HS-27A (cell line): ENCODE data around the gene ATP11A.

Source experiments
- DNase-seq: peaks from one replicate; pipeline ENCODE4 v3.0.0-alpha.2; 2012; ENCODE audit warnings: low read depth, missing footprints

ATP11A gene

DNA sequence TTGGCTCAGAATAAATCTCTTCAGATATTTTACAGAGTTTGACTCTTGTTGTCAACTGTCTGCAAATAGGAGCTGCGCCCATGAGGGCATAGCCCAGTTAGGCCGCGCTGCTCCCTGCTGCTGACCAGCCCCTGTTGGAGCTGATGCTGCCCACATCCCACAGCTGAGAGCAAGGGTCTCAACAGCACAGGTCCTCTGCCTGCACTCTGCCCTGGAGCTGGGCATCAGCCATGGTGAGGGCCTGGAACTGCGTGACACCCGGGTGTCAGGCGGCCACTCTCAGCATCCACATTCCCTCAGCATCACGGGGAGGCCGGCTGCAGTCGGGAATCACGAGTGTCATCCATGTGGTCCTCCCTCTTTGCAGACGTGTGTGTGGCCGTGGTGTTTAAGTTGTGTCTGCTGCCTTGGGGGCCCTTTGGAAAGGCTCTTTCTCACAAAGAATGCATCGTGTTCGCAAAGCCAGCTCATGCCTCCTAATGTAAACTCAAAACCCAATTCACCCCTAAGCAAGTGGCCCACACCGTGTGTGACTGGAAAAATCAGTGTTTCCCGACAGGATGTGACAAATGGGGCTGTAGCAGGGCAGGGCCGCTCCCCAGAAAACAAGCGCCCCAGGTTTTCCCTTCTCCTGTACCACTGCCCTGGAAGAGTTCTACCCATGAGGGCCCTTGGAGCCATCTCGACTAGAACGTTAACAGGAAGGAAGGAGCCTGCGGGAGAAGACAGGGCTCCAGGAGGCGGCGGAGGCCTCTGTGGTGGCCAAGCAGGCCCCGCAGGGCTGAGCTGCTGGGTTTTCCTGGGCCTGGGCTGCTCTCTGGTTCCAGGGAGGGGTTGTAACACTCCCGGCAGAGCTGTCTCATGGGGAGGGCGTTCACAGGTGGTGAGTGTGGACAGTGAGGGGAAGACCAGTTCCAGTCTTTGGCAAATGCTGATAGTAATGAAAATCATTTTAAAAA is 20.3 kb downstream of the ATP11A start:
- DNase-seq, result no peak

DNA sequence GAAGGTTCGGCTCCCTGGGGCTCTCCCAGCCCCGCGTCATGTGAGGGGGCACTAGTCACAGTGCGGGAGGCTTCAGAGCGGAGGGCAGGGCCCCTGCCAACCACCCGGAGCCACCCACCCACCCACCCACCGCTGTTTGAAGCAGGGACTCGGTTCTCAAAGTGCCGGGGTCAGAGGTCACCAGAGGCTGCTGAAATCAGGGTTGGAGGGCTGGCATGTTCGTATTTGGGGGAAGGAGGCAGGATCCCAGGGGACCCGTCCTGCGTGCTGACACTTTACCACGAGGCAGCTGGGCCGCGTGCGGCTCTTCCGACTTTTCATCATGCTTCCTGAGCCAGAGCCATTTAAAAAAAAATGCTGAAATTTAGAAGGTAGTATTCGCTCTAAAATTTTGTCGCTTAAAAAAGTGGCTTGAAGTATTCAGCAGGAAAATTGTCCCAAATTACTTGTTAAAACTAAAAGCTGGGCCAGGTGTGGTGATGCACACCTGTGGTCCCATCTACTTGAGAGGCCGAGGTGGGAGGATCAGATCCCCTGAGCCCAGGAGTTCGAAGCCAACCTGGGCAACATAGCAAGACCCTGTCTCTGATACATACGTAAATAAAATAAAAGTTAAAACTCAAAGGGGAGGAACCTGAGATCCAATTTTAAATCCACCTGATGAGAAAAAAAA is 21.2 kb downstream of the ATP11A start:
- DNase-seq, result no peak

DNA sequence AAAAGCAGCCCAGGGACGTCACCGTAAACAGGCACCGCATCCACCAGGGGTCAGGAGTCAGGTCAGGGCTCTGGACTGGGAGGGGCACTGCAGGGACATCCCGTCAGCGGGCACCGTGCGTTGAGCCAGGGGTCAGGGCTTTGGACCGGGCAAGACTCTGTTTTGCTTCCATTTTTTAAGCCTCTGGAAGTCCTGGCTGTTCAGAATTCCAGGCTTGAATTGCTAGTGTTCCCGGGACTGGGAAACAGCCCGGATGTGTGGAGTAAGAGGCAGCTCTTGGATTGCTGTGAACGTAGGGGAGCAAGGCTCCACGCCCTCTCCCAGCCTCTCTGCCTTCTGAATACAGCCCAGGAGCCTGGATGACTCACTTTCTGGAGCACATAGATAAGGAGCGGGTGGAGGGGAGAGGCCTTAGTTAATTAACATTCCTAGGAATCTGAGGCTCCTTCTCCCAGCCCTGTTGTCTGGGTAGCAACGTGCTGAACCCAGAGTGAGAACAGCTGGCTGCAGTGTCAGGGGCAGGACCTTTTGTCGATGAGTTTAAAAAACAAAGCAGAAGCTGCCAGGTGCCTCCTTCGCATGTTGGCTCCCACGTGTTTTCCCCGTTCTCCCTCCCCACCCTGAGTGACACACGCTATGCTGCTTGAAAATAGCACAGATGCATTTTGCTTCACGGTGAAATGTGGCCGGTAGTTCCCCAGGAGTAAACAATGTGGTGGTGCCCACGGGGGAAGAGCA is 21.9 kb downstream of the ATP11A start:
- peak; percentile 51 for DNase-seq

DNA sequence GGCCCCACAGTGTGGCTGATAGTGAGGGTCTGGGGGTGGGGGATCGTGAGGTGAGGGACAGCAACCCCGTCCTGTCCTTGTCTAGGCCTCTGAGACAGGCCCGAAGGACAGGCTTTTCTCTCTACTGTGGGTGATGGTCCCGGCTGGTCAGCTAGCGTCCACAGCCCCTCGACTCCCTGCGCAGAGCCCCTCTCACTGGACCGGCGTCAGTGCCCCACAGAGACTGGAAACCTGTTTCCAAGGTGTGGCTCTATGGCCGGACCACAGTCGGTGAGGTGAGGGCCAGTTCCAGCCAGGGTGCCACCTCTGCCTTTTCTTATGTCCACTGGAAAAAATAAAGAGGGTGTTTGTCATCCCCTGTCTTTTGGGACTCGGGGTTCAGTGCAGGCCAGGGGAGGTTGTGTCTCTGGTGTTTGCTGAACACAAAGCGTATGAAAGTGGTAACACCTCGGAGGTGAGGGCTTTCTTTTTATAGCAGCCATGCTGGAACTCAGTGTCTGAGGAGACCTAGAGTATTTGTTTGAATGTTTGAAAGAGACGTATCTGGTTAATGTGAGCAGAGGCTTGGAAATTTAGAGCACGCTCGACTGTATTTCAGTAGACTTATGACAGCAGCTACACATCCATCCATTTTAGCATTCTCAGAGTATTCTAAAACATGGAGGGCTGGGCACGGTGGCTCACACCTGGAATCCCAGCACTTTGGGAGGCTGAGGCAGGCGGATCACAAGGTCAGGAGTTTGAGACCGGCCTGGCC is 22.8 kb downstream of the ATP11A start:
- DNase-seq, result no peak

DNA sequence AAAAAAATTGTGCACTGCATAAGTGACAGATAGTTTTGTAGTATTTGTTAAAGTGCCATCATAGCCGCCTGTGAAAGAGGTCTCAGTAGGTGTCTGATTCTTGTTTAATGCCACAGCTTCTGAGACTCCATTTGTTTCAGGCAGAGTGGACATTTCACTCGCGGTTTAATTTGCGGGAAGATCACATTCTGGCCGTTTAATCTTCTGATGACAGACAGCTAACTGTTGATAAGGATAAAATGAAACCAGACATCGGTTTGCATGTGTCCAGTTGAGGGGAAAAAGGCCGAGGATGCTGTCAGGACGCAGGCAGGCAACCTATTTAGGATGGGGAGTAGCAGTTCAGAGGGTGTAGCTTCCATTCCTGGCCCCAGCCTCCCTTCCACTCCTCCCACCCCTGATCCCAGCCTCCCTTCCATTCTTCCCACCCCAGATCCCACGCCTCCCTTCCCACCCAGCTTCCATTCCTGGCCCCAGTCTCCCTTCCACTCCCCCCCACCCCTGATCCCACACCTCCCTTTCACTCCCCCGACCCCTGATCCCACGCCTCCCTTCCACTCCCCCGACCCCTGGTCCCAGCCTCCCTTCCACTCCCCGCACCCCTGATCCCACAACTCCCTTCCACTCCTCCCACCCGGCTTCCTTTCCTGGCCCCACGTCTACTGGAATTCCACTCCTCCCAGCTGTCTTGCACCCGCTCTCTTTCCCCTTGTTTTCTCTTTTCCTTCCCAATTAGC is 23.8 kb downstream of the ATP11A start:
- no peak for DNase-seq

DNA sequence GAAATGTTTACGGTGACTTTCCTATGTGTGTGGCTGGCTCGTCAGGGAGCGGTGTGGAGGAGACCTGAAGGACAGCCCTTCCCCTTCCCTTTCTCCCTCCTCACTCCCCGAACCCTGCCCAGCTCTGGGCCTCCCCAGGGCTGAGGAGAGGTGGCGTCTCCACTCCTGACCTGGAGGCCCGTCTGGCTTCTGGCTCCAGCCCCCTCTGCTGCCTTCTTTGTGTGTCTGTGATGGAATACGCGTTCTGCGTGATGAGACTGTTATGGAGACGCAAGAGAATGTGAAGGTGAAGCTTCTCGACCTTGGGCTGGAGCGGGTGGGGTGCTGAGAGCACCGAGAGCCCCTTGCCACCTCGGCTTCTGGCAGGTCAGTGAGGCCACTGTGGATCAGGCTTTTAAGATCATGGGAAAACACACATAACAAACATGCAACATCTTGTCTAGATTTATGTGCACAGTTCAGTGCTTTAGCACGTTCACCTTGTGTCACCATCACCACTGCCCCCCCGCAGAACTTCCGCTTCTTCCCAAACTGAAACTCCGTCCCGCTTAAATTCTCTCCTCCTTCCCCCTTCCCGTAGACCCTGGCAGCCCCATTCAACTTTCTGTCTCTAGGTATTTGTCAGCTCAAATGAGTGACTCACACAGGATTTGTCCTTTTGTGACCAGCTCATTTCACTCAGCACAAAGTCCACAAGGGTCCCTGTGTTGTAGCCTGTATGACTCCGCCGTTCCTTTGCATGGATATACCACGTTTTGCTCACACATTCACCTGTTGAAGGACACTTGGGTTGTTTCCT is 24.7 kb downstream of the ATP11A start:
- no peak for DNase-seq

DNA sequence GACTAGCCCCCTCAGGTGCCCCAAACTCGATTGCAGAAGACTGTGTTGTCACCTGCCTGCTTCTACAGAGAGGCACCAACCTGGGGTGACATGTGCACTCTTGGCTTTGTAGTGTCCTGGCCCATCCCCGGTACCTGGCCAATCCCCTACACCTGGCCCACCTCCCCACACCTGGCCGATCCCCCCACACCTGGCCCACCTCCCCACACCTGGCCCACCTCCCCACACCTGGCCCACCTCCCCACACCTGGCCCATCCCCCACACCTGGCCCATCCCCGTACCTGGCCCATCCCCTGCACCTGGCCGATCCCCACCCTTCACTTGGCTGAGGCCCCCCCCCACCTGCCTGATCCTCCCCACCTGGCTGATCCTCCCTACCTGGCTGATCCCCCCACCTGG is 25.4 kb downstream of the ATP11A start:
- DNase-seq, result no peak

DNA sequence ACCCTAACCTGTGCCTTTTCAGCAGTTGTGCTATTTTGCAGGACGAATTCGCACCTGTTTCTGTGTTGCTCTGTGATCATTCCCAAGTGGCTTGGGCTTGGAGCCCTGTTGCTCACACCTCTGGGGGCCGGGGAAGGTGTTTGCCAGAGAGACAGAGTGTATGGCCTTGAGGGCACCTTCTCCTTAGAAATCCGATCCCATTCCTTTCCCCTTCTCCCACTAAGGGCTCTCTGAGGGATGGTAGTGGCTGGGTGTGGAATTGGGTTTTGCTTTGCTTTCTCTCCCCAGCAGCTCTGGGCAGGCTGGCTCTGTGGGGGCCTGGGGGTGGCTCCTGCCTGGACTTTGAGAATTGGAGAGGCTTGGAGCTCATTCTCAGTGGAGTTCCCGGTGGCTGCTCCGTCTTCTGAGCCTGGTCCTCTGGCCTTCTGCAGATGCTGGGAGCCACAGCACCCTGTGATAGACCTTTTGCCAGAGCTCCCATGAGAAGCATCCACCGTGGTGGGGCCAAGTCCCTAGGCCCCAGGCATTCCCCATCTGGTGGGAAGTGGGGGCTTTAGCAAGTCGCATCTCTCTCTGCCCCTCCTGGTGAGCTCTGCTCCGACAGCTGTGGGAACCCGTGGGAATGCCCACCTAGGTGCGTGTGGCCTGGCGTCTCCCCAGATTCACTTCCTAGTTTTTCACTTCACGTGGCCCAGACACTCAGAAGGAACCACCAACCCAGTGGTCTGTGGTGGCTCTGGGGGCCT is 26.1 kb downstream of the ATP11A start:
- no peak for DNase-seq

DNA sequence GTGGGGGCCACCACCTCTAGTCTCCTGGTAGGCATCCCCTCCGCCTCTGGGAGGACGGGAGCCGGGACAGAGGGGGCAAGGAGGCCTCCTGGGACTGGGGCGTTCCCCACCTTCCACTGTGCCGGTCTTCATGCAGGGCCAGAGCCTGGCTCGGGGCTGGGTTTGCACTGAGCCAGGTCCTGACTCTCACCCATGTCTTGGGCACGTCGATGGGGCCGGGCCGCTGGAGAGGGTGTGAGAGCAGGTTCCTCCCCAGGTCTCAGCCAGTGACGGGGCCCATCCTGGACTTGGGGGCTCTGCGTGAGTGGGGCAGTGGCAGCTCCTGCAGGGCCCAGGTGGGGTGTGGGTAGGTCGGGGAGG is 26.6 kb downstream of the ATP11A start:
- no peak for DNase-seq

DNA sequence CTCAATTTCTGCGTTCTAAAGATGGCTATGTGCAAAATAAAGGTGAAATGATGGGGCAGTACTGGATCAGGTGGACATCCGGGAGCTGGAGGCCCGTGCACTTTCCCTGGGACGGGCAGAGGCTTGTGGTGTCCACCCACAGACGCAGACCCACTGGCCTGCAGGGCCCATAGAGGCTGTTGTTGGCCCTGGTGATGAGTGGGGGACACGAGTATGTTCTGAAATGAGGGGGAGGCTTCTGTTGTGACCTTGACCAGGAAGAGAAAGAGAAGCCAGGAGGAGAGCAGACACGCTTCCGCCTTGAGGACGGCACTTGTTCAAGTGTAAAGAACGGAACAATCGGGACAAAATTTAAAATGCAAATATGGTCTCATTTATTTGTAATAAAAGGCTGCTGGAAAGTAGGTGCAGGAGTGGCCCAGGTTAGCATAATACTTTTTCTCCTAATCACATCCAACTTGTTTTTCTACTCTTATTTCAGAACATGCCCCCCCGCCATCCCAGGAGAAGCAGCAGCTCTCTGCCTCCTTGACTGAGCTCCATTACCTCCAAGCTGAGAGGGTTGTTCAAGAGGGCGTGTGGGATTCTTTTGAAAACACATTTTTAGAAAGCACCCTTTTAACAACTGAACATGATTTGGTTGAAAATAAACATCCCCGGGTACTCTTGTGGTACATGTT is 27.1 kb downstream of the ATP11A start:
- DNase-seq, result no peak

DNA sequence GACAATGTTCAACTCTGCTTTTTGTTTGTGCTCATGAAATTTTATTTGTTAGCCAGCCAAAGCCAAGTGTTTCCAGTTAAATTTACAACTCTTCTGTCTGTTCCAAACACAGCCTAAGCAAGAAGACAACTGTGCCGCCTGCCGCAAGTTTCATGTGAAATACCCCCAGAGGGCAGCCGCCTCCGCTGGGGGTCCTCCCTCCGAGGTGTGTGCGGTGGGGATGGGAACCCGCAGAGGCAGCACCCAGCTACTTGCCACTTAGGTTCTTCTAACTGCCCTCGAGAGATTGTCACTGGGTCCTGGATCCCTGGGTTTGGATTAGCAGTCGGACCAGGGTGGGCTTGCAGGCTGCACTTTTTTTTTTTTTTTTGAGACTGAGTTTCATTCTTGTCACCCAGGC is 28.5 kb downstream of the ATP11A start:
- DNase-seq, result no peak

DNA sequence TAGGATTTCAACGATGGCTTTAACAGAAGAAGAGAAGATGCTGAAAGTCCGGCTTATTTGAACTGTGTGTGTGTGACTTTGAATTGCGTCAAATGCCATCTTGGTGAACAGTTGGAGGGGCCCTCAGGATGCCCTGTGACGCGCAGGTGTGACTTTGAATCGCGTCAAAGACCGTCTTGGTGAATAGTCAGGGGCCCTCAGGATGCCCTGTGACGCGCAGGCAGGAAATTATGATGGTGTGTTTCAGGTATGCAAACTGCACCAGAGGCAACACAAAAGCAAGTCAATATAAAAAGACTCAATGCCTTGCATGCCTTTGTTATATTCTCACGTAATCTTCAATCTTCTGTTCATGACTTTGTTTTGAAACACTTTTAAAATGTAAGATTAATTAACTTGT is 29.2 kb downstream of the ATP11A start:
- DNase-seq, result no peak

DNA sequence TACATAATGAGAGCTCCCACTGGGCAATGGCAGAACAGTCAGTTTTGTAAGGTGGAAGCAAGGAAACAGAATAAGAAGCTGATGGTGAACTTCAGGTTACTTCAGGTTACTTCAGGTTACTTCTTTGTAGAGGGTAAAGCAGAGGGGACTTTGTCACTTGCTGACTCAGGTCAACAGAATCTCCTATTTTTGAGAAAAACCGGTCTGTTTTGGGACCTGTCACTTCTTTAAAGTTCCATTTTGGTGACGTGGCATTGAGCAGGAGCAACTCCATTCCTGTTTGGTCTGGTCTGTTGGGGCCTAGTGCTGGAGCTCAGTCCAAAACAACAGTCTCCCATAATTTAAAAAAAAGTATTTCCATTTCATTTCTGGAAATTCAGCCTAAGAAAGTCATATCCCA is 29.7 kb downstream of the ATP11A start:
- no peak for DNase-seq

DNA sequence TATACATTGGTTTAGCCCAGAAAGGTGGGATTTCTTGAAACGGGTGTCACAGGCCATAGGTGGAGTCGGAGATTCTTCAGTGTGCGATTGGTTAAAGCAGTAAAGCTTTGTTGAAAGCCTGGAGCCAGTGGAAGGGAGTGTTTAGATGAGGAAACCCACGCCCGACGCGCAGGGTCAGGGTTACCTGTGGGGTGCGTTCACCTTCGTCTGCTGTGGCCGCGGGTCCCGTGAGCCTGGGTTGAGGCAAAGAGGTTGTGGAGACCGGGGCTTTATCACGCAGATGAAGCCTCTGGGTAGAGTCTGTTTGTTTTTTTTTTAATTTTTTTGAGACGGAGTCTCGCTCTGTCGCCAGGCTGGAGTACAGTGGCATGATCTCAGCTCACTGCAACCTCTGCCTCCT is 30.4 kb downstream of the ATP11A start:
- no peak for DNase-seq

DNA sequence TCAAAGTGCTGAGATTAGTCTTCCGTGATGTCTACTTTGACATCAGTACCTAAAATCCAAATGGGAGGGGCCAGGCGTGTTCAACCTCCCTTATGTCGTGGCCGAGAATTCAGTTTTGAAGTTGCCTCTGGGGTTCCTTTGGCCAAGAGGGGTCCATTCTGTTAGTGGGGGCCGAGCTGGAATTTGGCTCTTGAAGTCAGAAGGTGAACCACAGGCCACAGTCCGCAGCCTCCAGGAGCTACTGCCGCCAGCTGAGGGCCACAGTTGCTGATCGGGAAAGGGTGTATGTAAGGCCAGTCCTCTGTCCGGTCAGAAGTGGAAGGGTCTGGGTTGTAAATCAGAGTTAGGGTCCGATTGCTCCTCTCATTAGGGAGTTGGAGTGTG is 31.0 kb downstream of the ATP11A start:
- DNase-seq, result no peak

DNA sequence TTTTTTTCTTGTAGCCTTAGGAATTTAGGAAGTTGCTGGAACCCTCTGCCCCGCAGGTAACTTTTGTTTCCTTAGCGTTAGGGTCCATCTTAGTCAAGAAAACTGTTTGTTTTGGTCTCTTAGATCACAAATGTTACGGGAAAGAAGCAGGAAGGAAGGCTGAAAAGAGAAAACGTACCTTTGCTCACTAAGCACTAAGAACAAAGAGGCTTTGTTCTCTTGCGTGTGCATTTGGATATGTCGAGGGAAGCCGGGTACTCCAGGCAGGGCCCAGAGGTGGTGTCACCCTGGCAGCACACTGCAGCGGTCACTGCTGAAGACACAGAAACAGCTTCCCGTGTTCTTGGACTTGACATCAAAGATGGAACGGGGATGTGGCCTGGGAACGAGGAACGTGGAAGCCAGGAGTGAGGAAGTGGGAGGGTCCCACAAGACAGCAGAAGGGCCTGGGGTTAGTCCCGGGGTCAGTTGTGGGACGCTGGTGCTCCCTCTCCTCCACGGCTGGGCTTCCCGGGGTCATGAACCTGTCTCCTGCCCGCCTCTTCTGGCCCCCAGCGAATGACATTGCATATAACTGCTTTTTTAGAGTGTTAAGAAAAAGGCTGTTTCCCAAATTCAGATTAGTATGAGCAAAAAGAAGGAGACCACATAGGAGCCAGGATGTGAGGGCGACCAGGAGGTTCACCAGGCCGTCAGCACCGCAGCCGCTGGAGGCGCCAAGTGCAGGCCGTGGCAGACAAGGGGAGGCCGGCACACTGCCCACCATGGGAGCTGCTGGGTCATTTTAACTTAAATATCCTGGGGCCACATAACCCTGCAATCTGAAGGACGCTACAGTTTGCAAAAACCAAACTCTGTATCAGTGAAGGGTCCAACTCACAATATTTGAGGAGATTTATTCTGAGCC is 31.6 kb downstream of the ATP11A start:
- DNase-seq, result no peak

DNA sequence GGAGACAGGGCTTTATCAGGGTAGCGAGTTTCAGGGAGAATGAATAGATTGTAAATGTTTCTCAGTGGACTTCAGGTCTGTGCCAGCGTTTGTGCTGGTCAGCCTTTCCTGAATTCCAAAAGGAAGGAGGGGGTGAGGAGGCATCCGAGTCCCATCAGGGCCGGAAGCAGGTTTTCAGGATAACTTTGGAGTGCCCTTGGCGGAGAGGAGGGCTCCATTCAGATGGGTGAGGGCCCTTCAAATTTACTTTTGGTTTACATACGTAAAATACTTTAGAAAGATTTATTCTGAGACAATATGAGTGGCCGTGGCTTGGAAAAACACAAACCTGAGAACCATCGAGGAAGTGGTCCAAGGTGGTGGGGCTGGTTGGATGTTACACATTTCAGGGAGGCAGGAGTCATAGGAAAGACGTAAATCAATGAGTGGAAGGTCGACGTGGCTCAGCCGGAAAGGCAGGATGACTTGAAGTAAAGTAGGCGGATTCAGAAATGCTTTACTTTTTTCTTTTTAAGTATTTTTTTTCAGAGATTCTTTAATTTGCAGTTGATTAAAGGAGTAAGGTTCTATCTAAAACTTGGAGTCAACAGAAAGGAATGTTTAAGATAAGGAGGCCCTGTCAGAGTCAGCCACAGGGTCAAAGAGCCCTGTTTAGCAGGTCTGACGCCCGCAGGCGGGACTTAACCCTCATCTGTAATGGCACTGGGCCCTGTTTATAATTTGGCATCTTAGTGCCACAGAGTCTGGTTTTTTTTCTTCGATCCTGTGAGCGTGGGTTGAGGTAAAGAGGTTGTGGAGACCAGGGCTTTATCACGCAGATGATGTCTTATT is 32.8 kb downstream of the ATP11A start:
- DNase-seq, result peak; percentile 59
